H1 (cell line): ENCODE measurements around the gene ETS1.

Experiments used
- CHD2 ChIP-seq: IDR thresholded peaks from 2 replicates; pipeline ENCODE4 v1.6.1; 2012; ENCODE audit warnings: low read length, improper control_type of control experiment
- CREB1 ChIP-seq: IDR thresholded peaks from 2 replicates; pipeline ENCODE4 v1.6.1; 2012; ENCODE audit warnings: inconsistent platforms
- EP300 ChIP-seq, 2 experiments: IDR thresholded peaks; 1 replicate in 1 of 2; 2 replicates in 1 of 2; pipeline ENCODE4 v1.6.1; 2011 to 2012; ENCODE audit warnings: low read depth in 2 of 2, low read length in 2 of 2, mild to moderate bottlenecking in 2 of 2, borderline replicate concordance in 1 of 2, inconsistent platforms in 1 of 2, moderate library complexity in 1 of 2
- EZH2 ChIP-seq: fragments of 200-600 bp; sonication (generic); IDR thresholded peaks from 2 replicates; pipeline ENCODE4 v1.7.1; 2012; ENCODE audit warnings: low read depth, mild to moderate bottlenecking, moderate library complexity, low read length, inconsistent platforms; ENCODE audit not compliant: severe bottlenecking
- HDAC2 ChIP-seq, 2 experiments: fragments of 300-600 bp in 1 of 2; sonication (generic) in 1 of 2; IDR thresholded peaks; 2 replicates each; pipeline ENCODE4 v1.6.1; 2011 to 2012; ENCODE audit warnings: low read depth in 2 of 2, low read length in 2 of 2, mild to moderate bottlenecking in 2 of 2, moderate library complexity in 2 of 2, borderline replicate concordance in 1 of 2, inconsistent platforms in 1 of 2
- JUND ChIP-seq: IDR thresholded peaks from 2 replicates; pipeline ENCODE4 v1.6.1; 2011; ENCODE audit warnings: mild to moderate bottlenecking, improper control_type of control experiment, low read length
- PHF8 ChIP-seq: fragments of 200-600 bp; sonication (generic); conservative IDR thresholded peaks from 2 replicates; pipeline ENCODE4 v1.7.1; 2012; ENCODE audit warnings: low read depth, mild to moderate bottlenecking, inconsistent platforms, low read length, moderate library complexity
- SP1 ChIP-seq: IDR thresholded peaks from 2 replicates; pipeline ENCODE4 v1.6.1; 2011; ENCODE audit warnings: low read depth, low read length
- TAF7 ChIP-seq: optimal IDR thresholded peaks from 2 replicates; pipeline ENCODE3; 2011; ENCODE audit warnings: low read depth, mild to moderate bottlenecking, inconsistent platforms, low read length, moderate library complexity, borderline replicate concordance
- TF ChIP-seq, protein P1 (sequence below), 3 experiments: IDR thresholded peaks; 1 replicate in 2 of 3; 2 replicates in 1 of 3; pipeline versions ENCODE4 v1.5.1 to v1.6.1; 2011; ENCODE audit warnings: low read length in 3 of 3, mild to moderate bottlenecking in 3 of 3, inconsistent platforms in 2 of 3, low read depth in 1 of 3, moderate library complexity in 1 of 3; ENCODE audit not compliant: insufficient read depth in 1 of 3; ENCODE audit errors: control extremely low read depth in 1 of 3
- TF ChIP-seq, protein P2 (sequence below): IDR thresholded peaks from 2 replicates; pipeline ENCODE4 v1.6.1; 2011; ENCODE audit warnings: low read depth, mild to moderate bottlenecking, low read length; ENCODE audit not compliant: insufficient read depth
- TF ChIP-seq, protein P3 (sequence below): IDR thresholded peaks from 2 replicates; pipeline ENCODE4 v1.6.1; 2011; ENCODE audit warnings: low read length, improper control_type of control experiment

- TF ChIP-seq, protein P1, sequence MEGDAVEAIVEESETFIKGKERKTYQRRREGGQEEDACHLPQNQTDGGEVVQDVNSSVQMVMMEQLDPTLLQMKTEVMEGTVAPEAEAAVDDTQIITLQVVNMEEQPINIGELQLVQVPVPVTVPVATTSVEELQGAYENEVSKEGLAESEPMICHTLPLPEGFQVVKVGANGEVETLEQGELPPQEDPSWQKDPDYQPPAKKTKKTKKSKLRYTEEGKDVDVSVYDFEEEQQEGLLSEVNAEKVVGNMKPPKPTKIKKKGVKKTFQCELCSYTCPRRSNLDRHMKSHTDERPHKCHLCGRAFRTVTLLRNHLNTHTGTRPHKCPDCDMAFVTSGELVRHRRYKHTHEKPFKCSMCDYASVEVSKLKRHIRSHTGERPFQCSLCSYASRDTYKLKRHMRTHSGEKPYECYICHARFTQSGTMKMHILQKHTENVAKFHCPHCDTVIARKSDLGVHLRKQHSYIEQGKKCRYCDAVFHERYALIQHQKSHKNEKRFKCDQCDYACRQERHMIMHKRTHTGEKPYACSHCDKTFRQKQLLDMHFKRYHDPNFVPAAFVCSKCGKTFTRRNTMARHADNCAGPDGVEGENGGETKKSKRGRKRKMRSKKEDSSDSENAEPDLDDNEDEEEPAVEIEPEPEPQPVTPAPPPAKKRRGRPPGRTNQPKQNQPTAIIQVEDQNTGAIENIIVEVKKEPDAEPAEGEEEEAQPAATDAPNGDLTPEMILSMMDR (IDR thresholded peaks at IDR 0.05; ENCODE audit: control extremely low read depth in 1 of 3, insufficient read depth in 1 of 3, low read depth in 1 of 3, low read length in 3 of 3) = no peak
- TF ChIP-seq EZH2 = no peak
- no peak for TF ChIP-seq JUND
- TF ChIP-seq, protein P2, sequence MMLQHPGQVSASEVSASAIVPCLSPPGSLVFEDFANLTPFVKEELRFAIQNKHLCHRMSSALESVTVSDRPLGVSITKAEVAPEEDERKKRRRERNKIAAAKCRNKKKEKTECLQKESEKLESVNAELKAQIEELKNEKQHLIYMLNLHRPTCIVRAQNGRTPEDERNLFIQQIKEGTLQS = no peak
- TF ChIP-seq CHD2 = no peak
- no peak for TF ChIP-seq CREB1
- TF ChIP-seq, protein P3, sequence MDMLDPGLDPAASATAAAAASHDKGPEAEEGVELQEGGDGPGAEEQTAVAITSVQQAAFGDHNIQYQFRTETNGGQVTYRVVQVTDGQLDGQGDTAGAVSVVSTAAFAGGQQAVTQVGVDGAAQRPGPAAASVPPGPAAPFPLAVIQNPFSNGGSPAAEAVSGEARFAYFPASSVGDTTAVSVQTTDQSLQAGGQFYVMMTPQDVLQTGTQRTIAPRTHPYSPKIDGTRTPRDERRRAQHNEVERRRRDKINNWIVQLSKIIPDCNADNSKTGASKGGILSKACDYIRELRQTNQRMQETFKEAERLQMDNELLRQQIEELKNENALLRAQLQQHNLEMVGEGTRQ = no peak
- TF ChIP-seq TAF7 = no peak
- TF ChIP-seq PHF8 = no peak
- no peak for TF ChIP-seq HDAC2 (IDR thresholded peaks at IDR 0.05; ENCODE audit: borderline replicate concordance in 1 of 2, low read depth in 2 of 2, low read length in 2 of 2)
- TF ChIP-seq EP300 (IDR thresholded peaks at IDR 0.05; ENCODE audit: borderline replicate concordance in 1 of 2, low read depth in 2 of 2, low read length in 2 of 2) = no peak
- no peak for TF ChIP-seq SP1
Measured at GRCh38 chr11:128492461-128492860, 94.9 kb downstream of the ETS1 start.
